Hepatocyte (in vitro differentiated cells): ENCODE results near the gene CXCL16. TPM values are rescaled to one million over a fixed set of nuclear protein-coding genes. Genes with fewer than 3 reads are reported as not detected.
A peak's percentile ranks its signal among the peaks of the same experiment; 100 is the strongest.
"Not testable (repeated sequence)": the region's sequence is repeated elsewhere in the genome, so short reads cannot be mapped to it uniquely, and the experiment has no call there.

ENCODE experiments used
- DNase-seq: peaks from one replicate; pipeline ENCODE4 v3.0.0-alpha.2; 2016; ENCODE audit warnings: low spot score
- H2AFZ ChIP-seq: fragments of 200-600 bp; sonication (generic); 2 replicates; pipeline ENCODE4 v1.6.0; 2016; ENCODE audit warnings: antibody characterized with exemption, mild to moderate bottlenecking
- H3K27ac ChIP-seq: fragments of 200-600 bp; sonication (generic); 2 replicates; pipeline ENCODE4 v1.5.1; 2016; ENCODE audit warnings: mild to moderate bottlenecking
- H3K27me3 ChIP-seq: fragments of 200-600 bp; sonication (generic); 2 replicates; pipeline ENCODE4 v1.6.1; 2016
- H3K36me3 ChIP-seq: fragments of 200-600 bp; sonication (generic); replicated peaks from 2 replicates; pipeline ENCODE4 v1.5.1; 2016; ENCODE audit warnings: low read depth; ENCODE audit not compliant: insufficient read depth
- H3K4me1 ChIP-seq: fragments of 200-600 bp; sonication (generic); 2 replicates; pipeline ENCODE4 v1.5.1; 2016; ENCODE audit warnings: mild to moderate bottlenecking, moderate library complexity; ENCODE audit not compliant: insufficient read depth
- H3K4me2 ChIP-seq: fragments of 200-600 bp; sonication (generic); 2 replicates; pipeline ENCODE4 v1.6.0; 2016
- H3K4me3 ChIP-seq: fragments of 200-600 bp; sonication (generic); 2 replicates; pipeline ENCODE4 v1.5.1; 2016; ENCODE audit warnings: mild to moderate bottlenecking
- H3K79me2 ChIP-seq: fragments of 200-600 bp; sonication (generic); 2 replicates; pipeline ENCODE4 v1.6.0; 2017; ENCODE audit warnings: mild to moderate bottlenecking
- H3K9me2 ChIP-seq: fragments of 200-600 bp; sonication (generic); replicated peaks from 2 replicates; pipeline ENCODE4 v1.6.0; 2017; ENCODE audit warnings: mild to moderate bottlenecking; ENCODE audit not compliant: insufficient read depth
- H3K9me3 ChIP-seq: fragments of 200-600 bp; sonication (generic); 2 replicates; pipeline ENCODE4 v1.5.1; 2016; ENCODE audit warnings: low read depth, mild to moderate bottlenecking
- H4K20me1 ChIP-seq: fragments of 200-600 bp; sonication (generic); 2 replicates; pipeline ENCODE4 v1.6.0; 2016; ENCODE audit warnings: mild to moderate bottlenecking; ENCODE audit not compliant: insufficient read depth, poor library complexity, severe bottlenecking
- CTCF ChIP-seq: fragments of 200-600 bp; sonication (generic); IDR thresholded peaks from 2 replicates; pipeline ENCODE4 v1.5.1; 2016; ENCODE audit warnings: antibody characterized with exemption, mild to moderate bottlenecking; ENCODE audit not compliant: poor library complexity
- EZH2 ChIP-seq: fragments of 200-600 bp; sonication (generic); IDR thresholded peaks from 2 replicates; pipeline ENCODE4 v1.6.1; 2016; ENCODE audit warnings: antibody characterized with exemption, mild to moderate bottlenecking, borderline replicate concordance
- EZH2phosphoT487 ChIP-seq: fragments of 200-600 bp; sonication (generic); IDR thresholded peaks from one replicate; pipeline ENCODE4 v1.6.1; 2018; ENCODE audit warnings: antibody characterized with exemption, mild to moderate bottlenecking, low read depth, moderate library complexity; ENCODE audit not compliant: unreplicated experiment, severe bottlenecking
- WGBS: methylation state at CpG from one replicate; pipeline ENCODE4 v1.1.6; 2016; ENCODE audit warnings: low lambda C conversion rate; ENCODE audit errors: missing lambda C conversion rate; 5-methylcytosine and 5-hydroxymethylcytosine counted together
- polyA plus RNA-seq: library from polyadenylated mRNA; unstranded; fragments of >200 nt; fragmentation: Nextera tagmentation; extraction: Ambion mirVana; gene quantifications from 2 replicates; pipeline ENCODE4 v1.2.1, GENCODE V29; 2016
- total RNA-seq: library from RNA; depleted of rRNA; stranded (reverse); fragments of >200 nt; gene quantifications from 2 replicates; pipeline ENCODE4 v1.2.3, GENCODE V29; 2014

Gene CXCL16
- total and polyA plus RNA-seq, 2 experiments from 2014 or later = 39.9 to 82.5 TPM

DNA sequence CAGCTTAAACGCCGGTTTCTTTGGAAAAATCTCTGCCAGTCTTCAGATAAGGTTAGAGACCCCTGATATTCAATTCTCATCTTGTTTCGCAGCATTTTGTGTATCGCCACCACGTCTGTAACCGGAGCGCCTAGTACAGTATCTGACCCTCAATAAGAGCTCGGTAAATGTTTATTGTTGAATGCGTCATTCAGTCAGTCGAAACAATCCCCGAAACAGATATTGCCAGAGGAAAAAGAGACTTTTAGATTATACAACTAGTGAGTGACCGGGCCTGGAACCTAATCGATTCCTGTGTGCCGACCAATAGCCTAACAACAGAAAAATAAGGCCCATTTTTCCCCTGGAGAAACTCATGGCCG is 36.4 kb downstream of the CXCL16 start:
- peaks cover 4% of the 10 kb centered on the region for H4K20me1 ChIP-seq
- peak overlapping the region; percentile 77 for H3K27ac ChIP-seq
- H3K4me2 ChIP-seq = peak overlapping the region; percentile 90
- peaks cover 56% of the 10 kb centered on the region for H3K79me2 ChIP-seq
- TF ChIP-seq CTCF = no peak
- peak overlapping the region; percentile 83 for H2AFZ ChIP-seq
- 7% methylated on average over 15 of the region's 15 CpGs for whole genome bisulfite sequencing
- H3K27me3 ChIP-seq = no peaks in the 10 kb centered on the region
- no peaks in the 10 kb centered on the region for H3K9me3 ChIP-seq
- no peaks in the 10 kb centered on the region for H3K9me2 ChIP-seq
- no peaks in the 10 kb centered on the region for H3K36me3 ChIP-seq
- peak overlapping the region; percentile 88 for H3K4me3 ChIP-seq
- no peak for DNase-seq
- H3K4me1 ChIP-seq = peaks cover 11% of the 10 kb centered on the region

DNA sequence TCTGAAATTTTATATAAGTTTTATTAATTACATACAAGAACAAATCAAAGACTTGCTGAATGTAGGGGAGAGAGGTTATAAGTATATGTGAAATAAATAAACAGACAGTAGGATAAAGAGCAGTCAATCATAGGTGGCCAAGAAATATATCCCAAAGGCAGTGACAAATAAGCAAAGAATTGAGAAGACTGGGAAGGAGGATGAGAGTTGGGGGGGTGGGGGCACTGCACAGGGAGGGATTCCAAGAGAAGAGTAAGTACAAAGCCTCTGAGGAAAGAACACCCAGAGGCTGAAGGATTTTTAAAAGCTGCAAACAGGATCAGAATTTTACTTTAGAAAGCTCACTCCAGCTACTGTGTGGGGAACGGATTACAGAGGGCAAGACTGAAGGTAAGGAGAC is 38.6 kb downstream of the CXCL16 start:
- no peak overlapping the region for H3K4me2 ChIP-seq
- no peaks in the 10 kb centered on the region for H3K9me3 ChIP-seq
- TF ChIP-seq CTCF = no peak
- no peak for TF ChIP-seq EZH2phosphoT487
- TF ChIP-seq EZH2 = no peak
- H2AFZ ChIP-seq = no peak overlapping the region
- H3K27me3 ChIP-seq = no peaks in the 10 kb centered on the region
- no peak overlapping the region for H3K4me3 ChIP-seq
- H3K27ac ChIP-seq = no peak overlapping the region
- H3K4me1 ChIP-seq = peaks cover 11% of the 10 kb centered on the region
- WGBS = 90% methylated on average over 1 of the region's 1 CpG
- no peaks in the 10 kb centered on the region for H3K36me3 ChIP-seq
- peaks cover 78% of the 10 kb centered on the region for H3K79me2 ChIP-seq
- peaks cover 6% of the 10 kb centered on the region for H4K20me1 ChIP-seq
- H3K9me2 ChIP-seq = no peaks in the 10 kb centered on the region
- no peak for DNase-seq

DNA sequence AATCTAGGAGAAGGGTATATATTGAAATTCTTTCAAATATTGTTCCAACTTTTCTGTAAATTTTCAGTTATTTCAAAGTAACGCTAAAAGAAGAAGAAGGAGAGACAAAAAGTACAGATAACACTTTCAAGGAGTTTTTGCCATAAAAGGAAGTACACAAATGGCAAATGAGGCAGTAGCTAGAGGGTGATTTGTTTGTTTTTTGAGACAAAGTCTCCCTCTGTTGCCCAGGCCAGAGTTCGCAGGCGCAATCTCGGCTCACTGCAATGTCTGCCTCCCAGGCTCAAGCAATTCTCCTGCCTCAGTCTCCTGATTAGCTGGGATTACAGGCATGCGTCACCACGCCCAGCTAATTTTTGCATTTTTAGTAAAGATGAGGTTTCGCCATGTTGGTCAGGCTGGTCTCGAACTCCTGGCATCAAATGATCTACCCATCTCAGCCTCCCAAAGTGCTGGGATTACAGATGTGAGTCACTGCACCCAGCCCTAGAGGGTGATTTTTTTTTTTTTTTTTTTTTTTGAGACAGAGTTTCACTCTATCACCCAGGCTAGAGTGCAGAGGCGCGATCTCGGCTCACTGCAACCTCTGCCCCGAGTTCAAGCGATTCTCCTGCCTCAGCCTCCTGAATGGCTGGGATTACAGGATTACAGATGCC is 40.2 kb downstream of the CXCL16 start:
- DNase-seq, H3K27ac ChIP-seq, H3K4me2 ChIP-seq, H3K9me3 ChIP-seq, H3K9me2 ChIP-seq, H3K36me3 ChIP-seq, H2AFZ ChIP-seq, H3K4me3 ChIP-seq, H3K27me3 ChIP-seq, H4K20me1 ChIP-seq: not testable (repeated sequence)
- whole genome bisulfite sequencing = 83% methylated on average over 13 of the region's 13 CpGs
- Histone ChIP-seq H3K4me1 (peaks cover 11% of the 10 kb centered on the region), H3K79me2 (peaks cover 94% of the 10 kb centered on the region)

- no peaks in the 10 kb centered on the region for H3K9me3 ChIP-seq
- H3K79me2 ChIP-seq = peaks cover 98% of the 10 kb centered on the region
- H3K9me2 ChIP-seq = no peaks in the 10 kb centered on the region
- H3K4me2 ChIP-seq = no peak overlapping the region
- no peak overlapping the region for H2AFZ ChIP-seq
- no peak for DNase-seq
- H3K27ac ChIP-seq = no peak overlapping the region
- no peak for TF ChIP-seq EZH2
- TF ChIP-seq EZH2phosphoT487 = no peak
- no peak for TF ChIP-seq CTCF
- H3K36me3 ChIP-seq = no peaks in the 10 kb centered on the region
- H3K4me1 ChIP-seq = no peaks in the 10 kb centered on the region
- H3K4me3 ChIP-seq = no peak overlapping the region
- H4K20me1 ChIP-seq = peaks cover 23% of the 10 kb centered on the region
- H3K27me3 ChIP-seq = no peaks in the 10 kb centered on the region
- 95% methylated on average over 6 of the region's 6 CpGs for WGBS
Observed at GRCh38 chr17:4696437-4696805, 43.3 kb downstream of the CXCL16 start.
